Lung (tissue), 12 donors: ENCODE data around the gene STK33. TPM values are rescaled to one million over a fixed set of nuclear protein-coding genes. Genes with fewer than 3 reads are reported as not detected.
A peak's percentile ranks its signal among the peaks of the same experiment; 100 is the strongest.

Source experiments
- ATAC-seq: fragments of 200-7000 bp; cut with Tn5 transposase; one replicate; pipeline ENCODE4 v1.9.1; 2020; ENCODE audit warnings: moderate number of reproducible peaks; ENCODE audit not compliant: insufficient read depth, low FRiP score
- DNase-seq, 3 donors: peaks; one replicate each; pipeline ENCODE4 v3.0.0-alpha.2; 2013 to 2017
- H3K27ac ChIP-seq, 2 donors: one replicate each; pipeline ENCODE4 v1.5.1; 2013; ENCODE audit warnings: mild to moderate bottlenecking in 2 of 2, moderate library complexity in 2 of 2, control low read depth in 1 of 2, inconsistent platforms in 1 of 2, low read depth in 1 of 2, low read length in 1 of 2
- H3K27me3 ChIP-seq, 3 donors: one replicate each; pipeline ENCODE4 v1.5.1; 2013; ENCODE audit warnings: low read length in 2 of 3; ENCODE audit not compliant: control insufficient read depth in 3 of 3, insufficient read depth in 3 of 3
- H3K36me3 ChIP-seq, 4 donors: one replicate each; pipeline ENCODE4 v1.5.1; 2013; ENCODE audit warnings: low read length in 4 of 4, mild to moderate bottlenecking in 1 of 4, moderate library complexity in 1 of 4; ENCODE audit not compliant: control insufficient read depth in 4 of 4, insufficient read depth in 4 of 4
- H3K4me1 ChIP-seq, 5 donors: one replicate each; pipeline ENCODE4 v1.5.1; 2013; ENCODE audit warnings: low read length in 5 of 5, mild to moderate bottlenecking in 2 of 5, moderate library complexity in 1 of 5; ENCODE audit not compliant: control insufficient read depth in 5 of 5, insufficient read depth in 5 of 5
- H3K4me3 ChIP-seq: one replicate; pipeline ENCODE4 v1.5.1; 2013; ENCODE audit warnings: mild to moderate bottlenecking, control low read depth, moderate library complexity
- H3K9ac ChIP-seq, 2 donors: one replicate each; pipeline ENCODE4 v1.5.1; 2013; ENCODE audit warnings: low read length in 2 of 2, control low read depth in 1 of 2; ENCODE audit not compliant: insufficient read depth in 1 of 2
- H3K9me3 ChIP-seq, 4 donors: one replicate each; pipeline ENCODE4 v1.5.1; 2013; ENCODE audit warnings: low read length in 3 of 4, mild to moderate bottlenecking in 1 of 4, moderate library complexity in 1 of 4; ENCODE audit not compliant: control insufficient read depth in 4 of 4, insufficient read depth in 3 of 4
- WGBS, 2 donors: extraction: QIAGEN DNeasy Blood & Tissue Kit; methylation state at CpG; one replicate each; pipeline ENCODE4 v1.1.7; 2013; 5-methylcytosine and 5-hydroxymethylcytosine counted together
- polyA plus RNA-seq, 2 donors: library from polyadenylated mRNA; stranded (reverse); fragments of 200-250 nt; gene quantifications; one replicate each; pipeline ENCODE4 v1.2.1, GENCODE V29; 2013
- total RNA-seq, 2 donors: library from RNA; depleted of rRNA in 1 of 2; stranded (reverse); fragments of >200 nt in 1 of 2; gene quantifications; one replicate each; pipeline ENCODE4 v1.2.1, GENCODE V29; 2014 to 2021
- TF ChIP-seq, protein P1 (sequence below): IDR thresholded peaks from 2 replicates; pipeline ENCODE4 v1.5.1; 2012; ENCODE audit warnings: mild to moderate bottlenecking; ENCODE audit errors: control extremely low read depth, extremely low read depth
- donor health status: control.
- donor health status: control.
- donor health status: Bipolar disorder and iron deficiency.
- donor health status: healthy.
- donor health status: DM: yes; HTN: yes; CAD: no.

The STK33 gene
- total and polyA plus RNA-seq, 4 donors = 9.5 to 36.5 (median 20.4) TPM

DNA sequence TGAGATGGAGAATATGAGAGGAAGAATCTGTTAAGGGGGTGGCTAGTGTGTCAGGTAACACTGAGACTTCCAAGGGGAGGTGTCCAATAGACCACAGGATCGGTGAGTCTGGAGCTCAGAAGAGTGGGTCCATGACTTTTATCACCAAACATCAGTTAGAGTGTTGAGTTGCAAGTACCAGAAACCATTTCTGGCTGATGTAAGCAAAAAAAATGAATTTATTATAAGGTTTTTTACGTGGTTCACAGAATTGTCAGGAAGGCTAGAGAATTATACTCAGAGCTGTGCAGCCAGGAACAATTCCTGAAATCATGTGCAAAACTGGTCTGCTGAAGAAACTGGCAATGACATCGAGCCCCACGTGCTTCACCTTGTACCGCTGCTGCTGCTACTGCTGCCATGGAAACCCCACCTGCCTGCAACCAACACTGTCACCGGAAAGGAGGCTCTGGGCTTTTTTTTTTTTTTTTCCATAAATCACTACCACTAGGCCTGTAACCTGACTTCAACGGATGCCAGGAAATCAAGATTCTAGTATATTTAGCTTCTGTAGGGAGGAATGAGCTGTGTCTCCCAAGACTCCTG is 16.6 kb upstream of the STK33 start:
- H3K4me3 ChIP-seq = no peak overlapping the region
- 47 to 50% methylated on average over 7 of the region's 7 CpGs for WGBS, 2 donors

DNA sequence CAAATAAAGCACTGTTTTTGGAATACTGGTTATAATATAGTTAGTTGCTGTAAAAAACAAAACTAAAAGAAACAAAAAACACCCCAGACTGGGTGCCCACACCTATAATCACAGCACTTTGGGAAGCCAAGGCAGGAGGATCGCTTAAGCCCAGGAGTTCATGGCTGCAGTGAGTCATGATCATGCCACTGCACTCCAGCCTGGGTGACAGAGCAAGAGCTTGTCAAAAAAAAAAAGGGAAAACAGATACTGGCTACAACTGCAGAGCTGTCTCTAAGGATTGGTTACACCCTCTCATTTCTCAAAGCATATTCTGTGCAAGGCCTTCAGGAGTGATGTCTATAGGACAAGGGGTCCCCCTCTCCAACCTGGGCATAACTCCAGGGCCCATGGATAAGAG is 14.6 kb upstream of the STK33 start:
- 71 to 88% methylated on average over 1 of the region's 1 CpG for WGBS, 2 donors
- no peaks in the 10 kb centered on the region for H3K9me3 ChIP-seq
- no peak overlapping the region for H3K4me3 ChIP-seq
- peaks cover 0 to 4% (median 0%) of the 10 kb centered on the region in 4 donors for H3K36me3 ChIP-seq
- peaks cover 0 to 7% (median 0%) of the 10 kb centered on the region in 5 donors for H3K4me1 ChIP-seq
- no peak for DNase-seq
- TF ChIP-seq, protein P1, sequence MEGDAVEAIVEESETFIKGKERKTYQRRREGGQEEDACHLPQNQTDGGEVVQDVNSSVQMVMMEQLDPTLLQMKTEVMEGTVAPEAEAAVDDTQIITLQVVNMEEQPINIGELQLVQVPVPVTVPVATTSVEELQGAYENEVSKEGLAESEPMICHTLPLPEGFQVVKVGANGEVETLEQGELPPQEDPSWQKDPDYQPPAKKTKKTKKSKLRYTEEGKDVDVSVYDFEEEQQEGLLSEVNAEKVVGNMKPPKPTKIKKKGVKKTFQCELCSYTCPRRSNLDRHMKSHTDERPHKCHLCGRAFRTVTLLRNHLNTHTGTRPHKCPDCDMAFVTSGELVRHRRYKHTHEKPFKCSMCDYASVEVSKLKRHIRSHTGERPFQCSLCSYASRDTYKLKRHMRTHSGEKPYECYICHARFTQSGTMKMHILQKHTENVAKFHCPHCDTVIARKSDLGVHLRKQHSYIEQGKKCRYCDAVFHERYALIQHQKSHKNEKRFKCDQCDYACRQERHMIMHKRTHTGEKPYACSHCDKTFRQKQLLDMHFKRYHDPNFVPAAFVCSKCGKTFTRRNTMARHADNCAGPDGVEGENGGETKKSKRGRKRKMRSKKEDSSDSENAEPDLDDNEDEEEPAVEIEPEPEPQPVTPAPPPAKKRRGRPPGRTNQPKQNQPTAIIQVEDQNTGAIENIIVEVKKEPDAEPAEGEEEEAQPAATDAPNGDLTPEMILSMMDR = no peak
- ATAC-seq = no peak
- H3K9ac ChIP-seq = no peak overlapping the region
- H3K27ac ChIP-seq = no peak overlapping the region
- H3K27me3 ChIP-seq = peaks cover 0 to 3% (median 0%) of the 10 kb centered on the region in 3 donors

More for the DNA sequence above, 16.6 kb upstream of the STK33 start:
- Histone ChIP-seq H3K36me3 (peaks cover 0 to 7% (median 0%) of the 10 kb centered on the region in 4 donors), H3K9me3 (no peaks in the 10 kb centered on the region), H3K27me3 (no peaks in the 10 kb centered on the region), H3K9ac (no peak overlapping the region), H3K4me1 (peaks cover 0 to 9% (median 0%) of the 10 kb centered on the region in 5 donors), H3K27ac (no peak overlapping the region)
- TF ChIP-seq, protein P1 = no peak
- DNase-seq (peak in 2 of 3 donors; percentile 41 to 51), ATAC-seq (no peak)

DNA sequence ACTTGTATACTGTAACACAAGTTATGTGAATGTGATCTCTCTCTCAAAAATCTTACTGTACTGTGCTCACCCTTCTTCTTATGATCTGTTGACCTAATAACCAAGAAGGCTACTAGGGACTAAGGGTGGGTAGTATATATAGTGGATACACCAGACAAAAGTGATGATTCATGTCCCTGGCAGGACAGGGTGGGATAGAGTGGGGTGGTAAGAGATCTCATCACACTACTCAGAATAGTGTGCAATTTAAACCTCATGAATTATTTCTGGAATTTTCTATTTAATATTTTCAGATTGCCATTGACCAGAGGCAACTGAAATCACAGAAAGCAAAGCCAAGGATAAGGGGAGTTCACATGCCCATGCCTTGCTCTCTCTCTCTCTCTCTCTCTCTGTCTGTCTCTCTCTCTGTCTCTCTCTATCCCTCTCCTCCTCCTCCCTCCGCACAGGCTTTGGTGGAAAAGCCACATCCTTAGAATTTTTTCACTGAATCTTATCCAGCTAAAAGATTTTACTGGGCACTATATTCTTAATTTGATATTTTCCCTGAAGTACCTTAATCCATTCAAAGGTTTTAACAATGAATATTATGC is 12.0 kb upstream of the STK33 start:
- Histone ChIP-seq H3K9ac (no peak overlapping the region), H3K4me3 (no peak overlapping the region), H3K9me3 (no peaks in the 10 kb centered on the region), H3K27ac (no peak overlapping the region), H3K4me1 (peaks cover 0 to 3% (median 0%) of the 10 kb centered on the region in 5 donors), H3K27me3 (peaks cover 0 to 3% (median 0%) of the 10 kb centered on the region in 3 donors), H3K36me3 (no peaks in the 10 kb centered on the region)
- no peak for DNase-seq
- WGBS, 2 donors = 91 to 94% methylated on average over 1 of the region's 1 CpG
- TF ChIP-seq, protein P1 = no peak
- ATAC-seq = no peak
